Measurements from ENCODE around the gene KRT83.
"Not testable (repeated sequence)": the region's sequence is repeated elsewhere in the genome, so short reads cannot be mapped to it uniquely, and the experiment has no call there.

The KRT83 gene

DNA sequence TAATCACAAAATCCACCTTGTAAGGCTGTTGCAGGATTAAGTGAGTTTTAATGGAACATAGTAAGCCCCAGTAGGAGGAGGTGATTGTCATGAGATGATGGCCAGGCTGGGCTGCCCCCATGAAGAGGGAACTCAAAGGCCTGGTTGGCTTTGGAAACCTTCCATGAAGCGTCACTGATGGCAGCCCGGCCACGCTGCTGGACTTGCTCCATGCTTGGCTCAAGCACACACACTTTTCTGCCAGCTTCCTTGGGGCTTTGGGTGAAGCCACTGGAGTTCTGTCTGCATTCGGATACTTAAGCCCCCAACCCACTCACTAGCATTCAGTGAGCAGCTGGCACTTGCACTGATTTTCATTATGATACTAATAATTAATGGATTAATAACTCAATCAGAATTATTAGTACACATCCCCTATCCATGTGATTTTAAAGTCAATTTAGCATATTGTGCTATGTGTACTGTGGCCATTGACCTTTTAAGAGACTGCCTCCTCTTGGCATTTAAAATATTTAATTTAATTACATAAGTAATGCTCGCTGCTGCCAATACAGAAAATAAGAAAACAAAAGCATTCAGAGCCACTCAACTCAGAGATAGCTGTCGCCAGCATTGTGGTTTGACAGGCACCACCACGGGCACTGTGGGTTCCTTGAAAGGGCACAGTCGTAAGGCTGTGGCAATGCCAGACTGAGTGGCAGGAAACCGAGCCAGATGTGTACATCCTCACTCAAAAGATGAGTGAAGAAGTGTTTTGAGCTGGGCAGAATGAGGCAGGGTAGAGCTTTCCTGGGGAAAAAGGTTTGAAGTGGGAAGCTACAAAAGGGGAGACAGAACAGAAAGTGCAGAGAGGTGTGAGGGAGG lies 30.2 kb upstream of the KRT83 start:
- DNase-seq (ENCODE audit: insufficient read length) (no peak), FAIRE-seq (no peak)
- TF ChIP-seq POLR2AphosphoS5 (IDR thresholded peaks at IDR 0.05; ENCODE audit: low read depth, low read length): no peak
- TF ChIP-seq POLR2A (IDR thresholded peaks at IDR 0.05; ENCODE audit: low read depth, low read length): no peak
- no peak for TF ChIP-seq TAF1 (IDR thresholded peaks at IDR 0.05; ENCODE audit: borderline replicate concordance, low read depth, low read length)

DNA sequence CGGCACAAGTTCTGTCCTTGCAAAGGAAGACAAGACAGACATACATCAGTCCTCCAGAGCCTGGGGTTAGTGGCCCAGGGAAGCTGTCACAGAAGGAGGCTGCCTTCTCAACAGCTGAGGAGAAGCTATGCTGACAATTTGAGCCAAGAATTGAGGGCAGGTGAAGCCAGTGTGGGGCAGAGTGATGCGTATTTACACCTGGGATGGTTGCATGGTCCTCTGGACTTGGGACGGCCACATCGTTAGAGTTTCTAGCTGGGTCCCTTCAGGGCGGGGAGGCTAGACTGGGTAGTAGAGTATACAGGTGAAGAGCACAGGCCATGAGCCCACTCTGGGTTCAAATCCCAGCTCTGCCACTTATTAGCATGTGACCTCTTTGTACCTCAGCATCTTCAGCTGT lies 29.6 kb upstream of the KRT83 start:
- TF ChIP-seq POLR2AphosphoS5 (IDR thresholded peaks at IDR 0.05; ENCODE audit: low read depth, low read length): no peak
- TF ChIP-seq POLR2A (IDR thresholded peaks at IDR 0.05; ENCODE audit: low read depth, low read length): no peak
- TF ChIP-seq TAF1 (IDR thresholded peaks at IDR 0.05; ENCODE audit: borderline replicate concordance, low read depth, low read length): no peak

DNA sequence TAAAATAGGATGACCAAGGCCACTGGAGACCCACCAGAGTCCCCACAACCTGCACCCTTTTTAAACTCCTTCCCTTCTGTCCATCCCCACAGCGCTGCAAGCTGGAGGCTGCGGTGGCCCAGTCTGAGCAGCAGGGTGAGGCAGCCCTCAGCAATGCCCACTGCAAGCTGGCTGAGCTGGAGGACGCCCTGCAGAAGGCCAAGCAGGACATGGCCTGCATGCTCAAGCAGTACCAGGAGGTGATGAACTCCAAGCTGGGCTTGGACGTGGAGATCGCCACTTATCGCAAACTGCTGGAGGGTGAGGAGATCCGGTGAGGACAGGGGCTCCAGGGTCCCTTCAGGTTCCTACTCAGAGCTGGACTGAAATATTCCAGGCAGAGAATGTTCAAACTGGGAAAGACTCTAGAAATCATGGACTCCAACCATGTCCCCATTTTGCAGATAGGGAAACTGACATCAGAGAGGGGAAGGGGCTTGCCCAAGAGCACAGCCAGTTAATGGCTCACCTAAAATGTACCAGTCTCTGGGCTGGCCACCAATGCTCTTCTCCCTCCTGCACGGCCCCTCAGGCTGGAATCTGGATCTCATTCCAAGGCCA lies 28.9 kb upstream of the KRT83 start:
- FAIRE-seq: no peak

More for the DNA sequence above, 29.6 kb upstream of the KRT83 start:
- DNase-seq (ENCODE audit: insufficient read length): no peak
- no peak for FAIRE-seq

DNA sequence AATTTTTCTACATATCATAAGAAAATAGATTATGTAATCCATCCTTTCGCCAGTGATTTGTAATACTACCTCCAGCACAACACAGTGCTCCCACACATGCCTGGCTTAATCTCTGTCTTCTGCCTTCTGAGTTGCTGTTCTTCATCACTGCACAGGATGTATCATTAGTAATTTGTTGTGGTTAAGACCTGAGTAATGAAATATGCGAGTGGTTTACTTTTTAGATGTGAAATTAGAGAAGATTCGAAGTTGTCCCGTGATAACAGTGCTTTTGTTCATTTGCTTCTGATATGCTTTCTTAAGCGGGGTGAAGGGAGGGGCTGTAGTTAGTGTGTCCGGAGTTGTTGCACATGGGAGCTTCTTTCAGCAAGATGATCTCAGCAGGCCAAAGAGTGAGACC lies 28.0 kb upstream of the KRT83 start:
- DNase-seq (ENCODE audit: insufficient read length) (no peak), FAIRE-seq (no peak)
- TF ChIP-seq POLR2AphosphoS5 (IDR thresholded peaks at IDR 0.05; ENCODE audit: low read depth, low read length) (no peak), POLR2A (IDR thresholded peaks at IDR 0.05; ENCODE audit: low read depth, low read length) (no peak), TAF1 (IDR thresholded peaks at IDR 0.05; ENCODE audit: borderline replicate concordance, low read depth, low read length) (no peak)

More for the DNA sequence above, 28.9 kb upstream of the KRT83 start:
- DNase-seq (ENCODE audit: insufficient read length): no peak
- TF ChIP-seq POLR2AphosphoS5 (IDR thresholded peaks at IDR 0.05; ENCODE audit: low read depth, low read length): no peak
- TF ChIP-seq POLR2A (IDR thresholded peaks at IDR 0.05; ENCODE audit: low read depth, low read length): no peak
- TF ChIP-seq TAF1 (IDR thresholded peaks at IDR 0.05; ENCODE audit: borderline replicate concordance, low read depth, low read length): no peak

DNA sequence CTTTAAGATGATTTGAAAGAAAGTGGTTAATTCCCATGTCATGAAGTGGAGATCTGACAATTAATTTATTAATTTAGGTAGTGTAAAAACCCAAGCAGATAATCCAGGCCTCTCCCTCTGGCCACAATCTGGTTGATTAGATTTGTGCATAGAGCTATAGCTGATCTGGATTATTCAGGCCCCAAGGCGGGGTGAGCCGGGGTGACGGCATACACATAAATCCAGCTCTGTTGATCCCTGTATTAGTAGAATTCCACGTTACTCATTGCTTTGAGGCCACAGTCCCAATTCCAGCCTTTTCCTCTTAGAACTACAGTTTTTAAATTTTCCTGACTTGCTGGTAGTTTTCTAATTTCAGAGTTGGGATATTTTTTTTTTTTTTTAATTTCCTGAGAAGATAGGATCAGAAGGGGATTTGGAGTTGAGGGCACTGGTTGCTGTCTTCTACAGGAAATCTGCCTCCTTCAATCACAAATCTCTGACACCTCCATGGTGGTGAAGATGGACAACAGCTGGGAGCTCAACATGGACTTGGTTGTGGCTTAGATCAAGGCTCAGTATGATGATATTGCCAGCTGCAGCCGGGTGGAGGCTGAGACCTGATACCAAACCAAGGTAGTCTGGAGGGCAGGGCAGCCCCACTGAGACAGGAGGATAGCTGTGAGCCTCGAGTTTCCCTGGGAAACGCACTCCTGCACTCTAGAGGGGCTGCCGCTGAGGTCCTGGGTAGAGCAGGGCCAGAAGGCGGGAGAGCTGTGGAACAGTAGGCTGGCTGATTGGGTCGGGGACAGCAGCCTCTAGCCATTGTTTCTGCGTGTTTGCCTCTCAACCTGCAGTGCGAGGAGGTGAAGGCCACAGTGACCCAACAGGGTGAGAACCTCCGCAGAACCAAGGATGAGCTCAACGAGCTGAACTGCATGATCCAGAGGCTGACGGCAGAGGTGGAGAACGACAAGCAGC lies 26.6 kb upstream of the KRT83 start:
- DNase-seq (ENCODE audit: insufficient read length): no peak
- no peak for FAIRE-seq
- TF ChIP-seq POLR2A (IDR thresholded peaks at IDR 0.05; ENCODE audit: low read depth, low read length) (no peak), POLR2AphosphoS5 (IDR thresholded peaks at IDR 0.05; ENCODE audit: low read depth, low read length) (no peak), TAF1 (IDR thresholded peaks at IDR 0.05; ENCODE audit: borderline replicate concordance, low read depth, low read length) (no peak)

DNA sequence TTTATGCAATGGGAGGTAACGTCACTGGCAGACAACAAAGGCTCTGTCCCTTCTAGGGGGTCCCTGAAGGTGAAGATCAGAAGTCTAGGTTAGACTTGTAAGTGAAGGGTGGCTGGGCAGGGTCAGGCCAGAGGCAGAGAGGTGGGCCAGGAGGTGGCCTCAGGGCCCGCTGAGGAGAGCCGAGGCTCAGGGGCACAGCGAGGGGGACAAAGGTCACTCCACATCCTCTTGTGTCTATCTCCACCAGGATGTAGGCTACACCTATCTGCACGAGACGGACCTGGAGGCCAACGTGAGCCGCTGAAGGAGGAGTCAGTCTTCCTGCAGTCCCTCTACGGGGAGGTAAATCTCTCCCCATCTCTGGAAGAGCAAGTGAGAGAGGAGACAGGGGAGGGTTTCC lies 25.8 kb upstream of the KRT83 start:
- TF ChIP-seq POLR2AphosphoS5 (IDR thresholded peaks at IDR 0.05; ENCODE audit: low read depth, low read length) (no peak), POLR2A (IDR thresholded peaks at IDR 0.05; ENCODE audit: low read depth, low read length) (no peak), TAF1 (IDR thresholded peaks at IDR 0.05; ENCODE audit: borderline replicate concordance, low read depth, low read length) (no peak)
- DNase-seq (ENCODE audit: insufficient read length): no peak
- FAIRE-seq: no peak

DNA sequence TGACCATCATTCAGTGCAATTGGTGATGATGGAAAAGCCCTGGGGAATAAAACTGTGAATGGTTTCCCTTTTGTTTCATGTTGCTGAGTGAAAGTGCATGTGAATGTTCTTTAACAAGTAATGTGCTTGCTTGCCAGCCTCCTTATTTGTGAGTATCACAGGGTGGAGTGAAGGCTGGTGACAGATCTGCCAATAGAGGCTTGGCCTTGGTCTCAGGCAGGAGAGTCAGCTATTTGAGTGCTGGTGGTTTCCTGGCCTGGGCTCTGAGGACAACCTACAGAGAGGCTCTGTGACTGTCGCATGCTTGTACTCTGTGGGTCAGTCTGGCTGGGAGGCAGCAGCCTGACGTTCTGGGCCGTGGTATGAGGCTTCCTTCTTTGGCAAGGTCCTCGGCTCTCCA lies 25.4 kb upstream of the KRT83 start:
- no peak for TF ChIP-seq POLR2AphosphoS5 (IDR thresholded peaks at IDR 0.05; ENCODE audit: low read depth, low read length)
- TF ChIP-seq POLR2A (IDR thresholded peaks at IDR 0.05; ENCODE audit: low read depth, low read length): no peak
- no peak for TF ChIP-seq TAF1 (IDR thresholded peaks at IDR 0.05; ENCODE audit: borderline replicate concordance, low read depth, low read length)
- no peak for FAIRE-seq
- DNase-seq (ENCODE audit: insufficient read length): no peak

DNA sequence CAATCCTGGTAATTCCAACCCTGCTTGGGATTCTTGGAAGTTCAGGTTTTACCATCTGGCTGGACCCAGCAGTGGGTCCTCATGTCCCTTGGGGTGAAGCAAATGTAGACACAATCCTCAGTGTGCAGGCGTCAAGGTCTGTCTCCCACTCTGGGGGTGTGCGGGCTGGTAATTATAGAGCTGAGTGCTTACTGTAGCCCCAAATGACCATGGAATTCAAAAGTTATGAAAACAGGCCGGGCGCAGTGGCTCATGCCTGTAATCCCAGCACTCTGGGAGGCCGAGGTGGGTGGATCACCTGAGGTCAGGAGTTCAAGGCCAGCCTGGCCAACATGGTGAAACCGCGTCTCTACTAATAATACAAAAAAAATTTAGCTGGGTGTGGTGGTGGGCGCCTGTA lies 23.8 kb upstream of the KRT83 start:
- not testable (repeated sequence) for DNase-seq (ENCODE audit: insufficient read length); FAIRE-seq

DNA sequence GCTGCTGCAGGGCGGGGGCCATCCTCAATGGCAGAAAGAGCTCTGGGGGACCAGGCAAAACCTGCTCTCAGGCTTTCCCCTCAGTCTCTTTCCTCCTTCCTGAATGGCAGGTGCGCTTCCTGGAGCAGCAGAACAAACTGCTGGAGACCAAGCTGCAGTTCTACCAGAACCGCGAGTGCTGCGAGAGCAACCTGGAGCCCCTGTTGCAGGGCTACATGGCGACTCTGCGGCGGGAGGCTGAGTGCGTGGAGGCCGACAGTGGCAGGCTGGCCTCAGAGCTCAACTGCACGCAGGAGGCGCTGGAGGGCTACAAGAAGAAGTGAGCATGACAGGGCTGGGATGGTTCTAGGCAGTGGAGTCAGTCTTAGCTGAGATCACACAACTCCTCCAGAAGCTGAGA lies 22.9 kb upstream of the KRT83 start:
- DNase-seq (ENCODE audit: insufficient read length): no peak
- TF ChIP-seq POLR2A (IDR thresholded peaks at IDR 0.05; ENCODE audit: low read depth, low read length) (no peak), TAF1 (IDR thresholded peaks at IDR 0.05; ENCODE audit: borderline replicate concordance, low read depth, low read length) (no peak), POLR2AphosphoS5 (IDR thresholded peaks at IDR 0.05; ENCODE audit: low read depth, low read length) (no peak)
- FAIRE-seq: no peak

DNA sequence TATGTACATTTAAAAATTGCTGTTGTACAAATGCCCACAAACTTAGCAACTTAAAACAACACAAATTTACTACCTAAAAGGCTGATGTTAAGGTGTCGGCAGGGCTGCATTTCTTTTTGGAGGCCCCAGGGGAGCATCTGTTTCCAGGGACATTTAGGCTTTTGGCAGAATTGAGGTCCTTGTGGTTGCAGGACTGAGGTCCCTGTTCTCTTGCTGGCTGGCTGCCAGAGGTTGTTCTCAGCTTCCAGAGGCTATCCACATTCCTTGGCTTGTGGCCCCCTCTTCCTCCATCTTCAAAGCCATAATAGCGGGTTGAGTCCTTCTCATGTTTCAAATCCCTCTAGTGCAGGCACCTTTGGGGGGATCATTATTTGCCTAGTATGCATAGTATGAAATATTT lies 22.4 kb upstream of the KRT83 start:
- DNase-seq (ENCODE audit: insufficient read length) (no peak), FAIRE-seq (no peak)
- TF ChIP-seq TAF1 (IDR thresholded peaks at IDR 0.05; ENCODE audit: borderline replicate concordance, low read depth, low read length) (no peak), POLR2AphosphoS5 (IDR thresholded peaks at IDR 0.05; ENCODE audit: low read depth, low read length) (no peak), POLR2A (IDR thresholded peaks at IDR 0.05; ENCODE audit: low read depth, low read length) (no peak)

DNA sequence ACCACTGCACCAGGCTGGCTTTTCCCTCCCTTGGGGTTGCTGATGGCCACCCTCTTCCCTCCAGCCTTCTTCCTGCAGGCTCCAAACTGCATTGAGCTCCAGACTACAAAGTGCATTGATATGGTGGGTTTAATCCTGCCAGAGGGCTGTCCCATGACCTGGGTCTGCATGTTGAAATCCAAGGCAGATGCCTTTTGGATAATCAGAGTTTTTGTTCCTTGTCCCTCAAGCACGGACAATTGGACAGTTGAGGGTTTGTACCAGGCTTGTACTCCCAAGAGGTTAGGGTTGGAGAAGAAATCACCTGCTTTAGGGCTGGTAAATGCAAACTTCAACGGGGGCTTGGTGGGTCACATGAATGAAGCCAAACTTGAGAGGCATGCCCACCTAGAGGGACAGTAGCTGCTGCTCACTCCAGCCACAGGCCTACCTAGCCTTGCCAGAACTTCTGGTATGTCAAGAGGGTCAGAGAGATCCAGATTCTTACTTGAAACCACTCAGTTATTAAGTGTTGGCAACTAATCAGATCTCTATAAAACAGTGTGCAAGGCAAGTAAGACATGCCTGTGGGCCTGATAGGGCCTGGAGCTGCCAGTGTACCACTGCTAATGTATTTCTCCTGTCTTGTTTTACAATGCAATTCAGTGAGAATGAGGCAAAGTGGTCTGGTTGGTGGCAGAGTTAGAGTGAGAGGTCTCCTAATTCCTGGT lies 21.7 kb upstream of the KRT83 start:
- DNase-seq (ENCODE audit: insufficient read length) (no peak), FAIRE-seq (no peak)
- TF ChIP-seq POLR2AphosphoS5 (IDR thresholded peaks at IDR 0.05; ENCODE audit: low read depth, low read length): no peak
- TF ChIP-seq POLR2A (IDR thresholded peaks at IDR 0.05; ENCODE audit: low read depth, low read length): no peak
- no peak for TF ChIP-seq TAF1 (IDR thresholded peaks at IDR 0.05; ENCODE audit: borderline replicate concordance, low read depth, low read length)
